HG03196 (cell line): Measurements from ENCODE around the gene DNAJA3.

ENCODE experiments used
- ATAC-seq: cut with Tn5 transposase; IDR thresholded peaks from one replicate; pipeline ENCODE4 v1.9.1; 2021; ENCODE audit not compliant: unreplicated experiment

Gene DNAJA3

GRCh38 chr16:4404967-4405696, 20.5 kb upstream of the DNAJA3 start:
- ATAC-seq: no peak

GRCh38 chr16:4407543-4408322, 17.9 kb upstream of the DNAJA3 start:
- ATAC-seq: no peak

GRCh38 chr16:4408323-4408690, 17.4 kb upstream of the DNAJA3 start:
- no peak for ATAC-seq

- no peak for ATAC-seq
Observed at GRCh38 chr16:4409081-4409932, 16.4 kb upstream of the DNAJA3 start.

GRCh38 chr16:4410335-4411075, 15.2 kb upstream of the DNAJA3 start:
- no peak for ATAC-seq

GRCh38 chr16:4411684-4412083, 14.0 kb upstream of the DNAJA3 start:
- ATAC-seq: no peak

- ATAC-seq: no peak
Observed at GRCh38 chr16:4412159-4412558, 13.5 kb upstream of the DNAJA3 start.

- no peak for ATAC-seq
Observed at GRCh38 chr16:4412854-4413253, 12.8 kb upstream of the DNAJA3 start.

- ATAC-seq: peak; percentile 56
Observed at GRCh38 chr16:4414187-4414917, 11.3 kb upstream of the DNAJA3 start.

GRCh38 chr16:4415538-4416199, 10.0 kb upstream of the DNAJA3 start:
- ATAC-seq: no peak

GRCh38 chr16:4416200-4417032, 9.3 kb upstream of the DNAJA3 start, which contains the start of gene CORO7:
CORO7 (minus strand) TSS chr16:4416596; CDS start chr16:4416518, 78 bp downstream.
- peak; percentile 54 for ATAC-seq

GRCh38 chr16:4419402-4419959, 6.2 kb upstream of the DNAJA3 start:
- ATAC-seq: no peak

- no peak for ATAC-seq
Observed at GRCh38 chr16:4420505-4421105, 5.1 kb upstream of the DNAJA3 start.

- ATAC-seq: peak; percentile 21
Observed at GRCh38 chr16:4426021-4426684, 485 bp downstream of the DNAJA3 start.

GRCh38 chr16:4426722-4427372, 1.2 kb downstream of the DNAJA3 start:
- no peak for ATAC-seq

GRCh38 chr16:4428500-4428899, 2.8 kb downstream of the DNAJA3 start:
- ATAC-seq: no peak

- ATAC-seq: no peak
Observed at GRCh38 chr16:4431023-4431422, 5.4 kb downstream of the DNAJA3 start.
